Stimulated activated CD4-positive, alpha-beta T cell treated with anti-CD3 and anti-CD28 coated beads, Interleukin-2, amount 100 ng/mL, for 4 hours (primary cell): ENCODE results near the gene CHCHD4.
"Not testable (repeated sequence)": the region's sequence is repeated elsewhere in the genome, so short reads cannot be mapped to it uniquely, and the experiment has no call there.

Experiments used
- DNase-seq: peaks from one replicate; pipeline ENCODE4 v3.0.0-alpha.2; 2020; ENCODE audit warnings: low read depth

The CHCHD4 gene

DNA sequence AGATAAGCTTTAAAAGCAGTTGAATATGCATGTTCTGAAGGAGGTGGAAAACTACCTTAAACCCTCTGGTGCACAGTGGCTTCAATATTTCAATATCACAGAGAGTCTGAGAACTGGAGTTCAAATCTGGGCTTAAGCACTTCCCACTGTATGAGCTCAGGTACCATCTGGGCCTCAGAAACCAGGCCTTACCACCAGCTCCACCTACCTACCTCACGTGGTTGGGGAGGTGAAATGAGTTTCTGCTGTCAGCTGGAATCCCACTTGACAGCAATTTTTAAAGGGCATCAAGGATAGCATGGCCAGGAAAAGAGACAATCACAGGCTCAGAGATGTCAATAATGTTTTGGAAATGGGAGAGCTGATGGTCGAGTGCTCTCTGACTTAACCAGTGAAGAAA lies 5.0 kb downstream of the CHCHD4 start:
- DNase-seq: no peak

DNA sequence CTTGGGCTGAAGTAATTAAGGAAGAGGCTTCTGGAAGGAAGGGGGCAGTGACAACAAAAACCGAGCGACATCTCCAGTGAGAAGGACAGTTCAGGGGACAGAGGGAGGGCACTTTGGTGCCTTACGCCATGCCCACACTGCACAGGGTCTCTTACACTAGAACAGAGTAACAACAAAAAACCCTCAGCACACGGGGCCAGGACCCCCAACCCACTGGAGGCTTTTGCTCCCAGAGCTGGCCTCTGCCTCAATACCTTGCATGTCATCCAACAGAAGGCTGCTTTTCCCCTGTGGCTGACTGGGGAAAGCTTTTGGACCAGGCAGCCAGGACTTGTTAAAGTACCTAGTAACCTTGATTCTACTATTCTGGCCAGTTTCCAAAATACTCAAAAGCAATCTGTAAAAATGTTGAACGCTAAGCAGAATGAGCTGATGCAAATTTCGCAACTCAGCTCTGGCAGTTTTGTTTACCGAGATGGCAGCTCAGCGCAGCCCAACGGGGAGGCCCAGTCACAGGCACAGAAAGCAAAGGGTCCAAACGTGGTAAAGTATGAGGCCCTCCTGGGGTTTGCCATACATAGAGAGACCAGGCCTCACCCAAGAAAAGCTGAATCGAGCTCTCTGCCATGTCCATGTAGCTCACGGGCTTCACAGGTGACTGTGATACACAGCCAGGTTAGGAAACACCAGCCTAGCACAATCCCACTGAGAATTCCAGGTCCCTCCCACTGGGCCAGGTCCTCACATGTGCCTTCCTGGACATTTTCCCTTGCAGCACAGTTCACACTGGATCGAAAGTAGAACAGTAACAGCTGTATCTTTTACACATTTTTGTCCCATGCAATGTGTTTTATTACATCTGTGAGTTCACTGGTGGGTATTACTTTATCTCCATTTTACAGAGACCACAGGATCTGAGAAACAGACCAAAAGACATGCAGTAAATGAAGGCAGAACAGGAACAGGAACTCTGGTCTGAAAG lies 6.0 kb downstream of the CHCHD4 start:
- no peak for DNase-seq

DNA sequence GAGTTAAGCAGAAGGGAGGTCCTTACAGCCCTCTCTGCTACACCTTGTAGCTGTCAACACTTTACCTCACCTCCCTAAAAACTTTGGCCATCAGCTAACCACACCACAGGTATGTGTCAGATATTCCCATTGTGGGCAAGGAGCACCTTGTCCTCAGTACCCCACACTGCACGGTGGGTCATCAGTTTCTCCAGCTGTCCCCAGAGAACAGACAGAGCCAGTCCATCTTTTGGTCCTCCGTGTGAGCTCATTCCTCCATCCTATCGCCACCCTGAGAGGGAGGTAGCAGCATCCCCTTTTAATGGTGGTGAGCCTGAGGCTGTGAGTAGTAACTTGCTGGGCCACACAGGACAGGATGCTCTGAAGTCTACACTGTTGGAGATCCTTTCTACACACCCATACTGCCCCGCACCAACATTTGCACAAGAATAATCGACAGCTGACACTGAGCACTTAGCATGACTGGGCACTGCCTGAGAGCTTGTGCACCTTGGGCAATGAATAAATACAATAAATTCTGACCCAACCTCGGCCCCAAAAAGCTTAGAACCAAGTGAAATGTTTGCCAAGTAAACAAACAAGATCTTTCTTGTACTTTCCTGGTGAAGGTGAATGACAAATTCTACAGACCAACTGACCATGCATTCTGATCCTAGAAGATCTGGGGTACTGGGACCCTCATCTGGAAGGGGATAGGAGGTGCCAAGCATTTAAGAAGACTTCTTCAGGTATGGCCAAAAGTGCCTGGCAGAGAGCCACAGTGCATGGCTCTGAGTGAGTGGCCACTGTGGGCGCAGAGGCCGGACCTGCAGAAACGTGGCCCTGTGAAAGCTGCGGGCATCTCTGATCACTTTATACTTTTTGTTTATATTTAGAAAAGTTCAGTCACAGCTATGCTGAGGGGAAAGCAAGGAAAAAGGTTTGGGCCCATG lies 6.9 kb downstream of the CHCHD4 start:
- DNase-seq: no peak

DNA sequence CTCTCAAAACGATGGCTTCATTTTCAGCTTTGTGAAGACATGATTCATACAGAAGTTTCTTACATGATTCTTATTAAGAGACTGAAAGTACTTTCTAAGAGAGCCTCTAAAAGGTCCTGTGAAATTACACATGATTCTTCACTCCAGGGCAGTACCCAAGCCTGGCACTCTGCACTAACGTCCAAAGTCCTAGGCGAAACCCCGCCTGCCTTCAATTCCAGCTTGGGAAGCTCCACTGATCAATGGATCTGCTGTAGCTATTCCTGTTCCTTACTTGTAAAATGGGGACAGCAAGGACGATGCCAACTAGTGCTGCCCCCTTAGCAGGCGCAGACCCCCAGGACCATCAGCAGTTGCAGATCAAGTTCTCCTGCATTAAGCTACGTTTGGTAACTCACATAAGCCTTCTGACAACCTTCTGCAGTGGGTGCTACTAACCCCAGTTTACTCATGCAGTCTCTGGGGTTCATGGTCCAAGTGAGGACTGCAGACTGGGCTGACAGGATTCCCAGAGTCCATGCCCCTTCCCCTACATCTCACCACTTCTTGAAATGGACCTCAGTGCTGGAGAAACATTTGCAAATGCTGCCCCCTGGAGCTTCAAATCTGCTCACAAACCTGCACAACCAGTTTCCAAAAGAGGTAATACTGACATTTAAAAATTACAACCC lies 10.6 kb downstream of the CHCHD4 start:
- DNase-seq: no peak

DNA sequence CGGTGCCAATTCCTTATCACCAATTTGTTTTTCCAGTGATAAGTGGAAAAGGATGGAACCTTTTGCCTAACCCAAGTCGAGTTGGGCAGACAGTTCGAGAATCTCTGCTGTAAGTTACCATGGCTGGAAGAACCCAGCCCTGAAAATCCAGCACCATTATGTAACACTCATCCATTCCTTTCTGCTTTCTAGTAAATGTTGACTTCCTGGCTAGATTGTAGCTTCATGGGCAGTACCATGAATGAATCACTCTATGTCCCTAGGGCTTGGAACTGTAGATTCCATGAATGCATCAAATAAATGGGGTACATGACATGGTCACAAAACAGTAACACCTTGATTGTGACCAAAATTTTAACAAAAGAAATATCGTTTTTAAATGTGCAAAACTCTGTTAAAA lies 14.0 kb downstream of the CHCHD4 start:
- no peak for DNase-seq

DNA sequence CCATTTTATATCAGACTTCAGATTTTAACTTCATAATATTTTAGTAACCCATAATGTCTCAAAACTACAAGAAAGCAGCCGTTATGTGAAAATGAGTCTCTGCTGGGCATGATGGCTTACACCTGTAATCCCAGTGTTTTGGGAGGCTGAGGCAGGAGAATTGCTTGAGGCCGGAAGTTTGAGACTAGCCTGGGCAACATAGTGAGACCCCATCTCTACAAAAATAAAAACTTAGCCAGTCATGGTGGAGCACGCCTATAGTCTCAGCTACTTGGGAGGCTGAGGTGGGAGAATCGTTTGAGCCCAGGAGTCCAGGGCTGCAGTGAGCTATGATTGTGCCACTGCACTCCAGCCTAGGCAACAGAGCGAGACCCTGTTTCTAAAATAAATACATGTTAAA lies 14.8 kb downstream of the CHCHD4 start:
- not testable (repeated sequence) for DNase-seq

DNA sequence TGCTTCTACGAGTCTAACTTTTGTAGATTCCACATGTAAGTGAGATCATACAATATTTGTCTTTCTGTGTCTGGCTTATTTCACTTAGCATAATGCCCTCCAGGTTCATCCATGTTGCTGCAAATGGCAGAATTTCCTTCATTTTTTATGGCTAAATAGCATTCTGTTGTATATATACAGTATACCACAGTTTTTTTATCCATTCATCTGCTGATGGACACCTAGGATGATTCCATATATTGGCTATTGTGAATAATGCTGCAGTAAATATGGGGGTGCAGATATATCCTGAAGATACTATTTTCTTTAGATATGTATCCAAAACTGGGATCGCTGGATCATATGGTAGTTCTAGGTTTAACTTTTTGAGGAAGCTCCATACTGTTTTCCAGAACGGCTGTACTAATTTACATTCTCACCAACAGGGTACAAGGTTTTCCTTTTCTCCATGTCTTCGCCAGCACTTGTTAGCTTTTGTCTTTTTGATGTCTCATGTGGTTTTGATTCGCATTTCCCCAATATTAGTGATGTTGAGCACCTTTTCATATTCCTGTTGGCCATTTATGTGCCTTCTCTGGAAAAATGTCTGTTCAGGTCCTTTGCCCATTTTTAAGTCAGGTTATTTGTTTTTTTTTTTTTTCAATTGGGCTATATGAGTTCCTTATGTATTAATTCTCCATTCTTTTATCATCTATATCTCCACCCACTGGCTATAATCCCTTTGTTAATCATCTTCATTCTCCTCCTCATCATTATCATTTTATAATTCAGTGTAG lies 26.9 kb downstream of the CHCHD4 start:
- DNase-seq: no peak

DNA sequence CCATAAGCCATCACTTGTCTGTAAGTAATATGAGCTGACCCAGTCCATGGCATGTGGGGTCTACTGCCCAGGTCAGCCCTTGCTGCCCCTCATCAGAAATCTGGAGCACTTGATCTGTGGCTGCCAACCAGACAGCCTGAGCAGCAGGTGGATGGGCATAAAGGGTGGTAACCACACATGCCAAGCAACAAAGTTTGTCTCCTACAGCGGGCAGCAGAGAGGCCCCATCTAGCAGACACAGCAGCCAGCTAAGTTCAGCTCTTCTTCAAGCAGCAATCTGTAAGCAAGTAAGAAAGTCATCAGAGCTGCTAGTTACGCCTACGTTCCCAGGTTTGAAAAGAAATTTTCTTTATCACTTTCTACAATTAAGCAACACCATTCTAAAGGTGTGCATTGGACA lies 27.9 kb downstream of the CHCHD4 start:
- no peak for DNase-seq

DNA sequence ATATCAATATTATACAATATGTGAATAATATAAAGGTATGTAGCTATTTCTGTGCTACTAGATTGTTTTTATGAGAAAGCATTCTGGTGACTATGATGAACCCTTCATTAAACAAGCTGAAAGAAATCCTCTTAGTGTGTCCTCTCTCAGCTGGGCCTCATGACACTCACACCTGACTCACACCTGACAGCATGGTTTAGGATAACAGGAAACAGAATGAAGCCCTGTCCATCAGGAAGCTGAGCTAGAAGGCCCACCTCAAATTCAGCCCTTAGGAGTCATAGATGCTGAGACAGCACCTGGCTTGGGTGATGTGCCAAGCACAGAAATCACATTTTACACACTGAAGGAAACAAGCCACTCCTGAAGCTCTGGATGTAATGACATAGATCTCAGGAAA lies 30.8 kb downstream of the CHCHD4 start:
- no peak for DNase-seq

DNA sequence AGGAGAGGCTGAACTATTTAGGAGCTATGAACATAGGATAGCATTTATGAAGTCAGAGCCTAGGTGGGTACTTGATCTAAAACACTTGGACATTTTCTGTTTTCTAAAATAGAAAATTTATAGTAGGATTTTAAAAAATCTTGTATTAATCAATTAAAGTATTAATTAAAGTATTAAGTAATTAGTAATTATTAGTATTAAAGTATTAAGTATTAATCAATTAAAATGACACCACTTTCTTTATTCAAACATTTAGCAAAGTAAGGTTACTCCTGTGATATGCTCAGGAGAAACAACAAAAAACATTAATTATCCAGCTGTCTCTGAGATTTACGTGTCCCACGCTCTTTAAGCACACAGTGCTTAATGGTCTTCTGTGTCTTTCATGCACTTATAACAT lies 32.2 kb downstream of the CHCHD4 start:
- no peak for DNase-seq

DNA sequence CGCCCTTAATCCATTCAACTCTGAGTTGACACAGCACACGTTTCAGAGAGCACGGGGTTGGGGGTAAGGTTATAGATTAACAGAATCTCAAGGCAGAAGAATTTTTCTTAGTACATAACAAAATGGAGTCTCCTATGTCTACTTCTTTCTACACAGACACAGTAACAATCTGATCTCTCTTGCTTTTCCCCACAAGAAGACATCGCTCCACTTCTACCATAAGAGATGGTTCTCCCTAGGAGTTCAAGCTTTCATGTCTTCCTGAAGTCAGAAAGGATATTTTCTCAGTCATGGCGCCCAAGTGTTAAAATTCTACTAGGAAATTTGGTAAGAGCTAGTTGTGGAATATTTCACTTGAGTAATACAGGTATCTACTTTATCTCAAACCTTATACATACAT lies 32.7 kb downstream of the CHCHD4 start:
- DNase-seq: not testable (repeated sequence)

DNA sequence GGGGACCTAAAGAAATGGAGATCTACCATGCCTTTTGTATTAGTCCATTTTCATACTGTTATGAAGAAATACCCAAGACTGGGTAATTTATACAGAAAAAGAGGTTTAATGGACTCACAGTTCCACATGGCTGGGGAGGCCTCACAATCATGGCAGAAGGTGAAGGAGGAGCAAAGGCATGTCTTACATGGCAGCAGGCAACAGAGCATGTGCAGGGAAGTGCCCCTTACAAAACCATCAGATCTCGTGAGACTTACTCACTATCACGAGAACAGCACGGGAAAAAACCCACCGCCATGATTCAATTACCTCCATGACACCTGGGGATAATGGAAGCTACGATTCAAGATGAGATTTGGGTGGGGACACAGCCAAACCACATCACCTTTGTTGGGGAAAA lies 37.2 kb downstream of the CHCHD4 start:
- DNase-seq: not testable (repeated sequence)

DNA sequence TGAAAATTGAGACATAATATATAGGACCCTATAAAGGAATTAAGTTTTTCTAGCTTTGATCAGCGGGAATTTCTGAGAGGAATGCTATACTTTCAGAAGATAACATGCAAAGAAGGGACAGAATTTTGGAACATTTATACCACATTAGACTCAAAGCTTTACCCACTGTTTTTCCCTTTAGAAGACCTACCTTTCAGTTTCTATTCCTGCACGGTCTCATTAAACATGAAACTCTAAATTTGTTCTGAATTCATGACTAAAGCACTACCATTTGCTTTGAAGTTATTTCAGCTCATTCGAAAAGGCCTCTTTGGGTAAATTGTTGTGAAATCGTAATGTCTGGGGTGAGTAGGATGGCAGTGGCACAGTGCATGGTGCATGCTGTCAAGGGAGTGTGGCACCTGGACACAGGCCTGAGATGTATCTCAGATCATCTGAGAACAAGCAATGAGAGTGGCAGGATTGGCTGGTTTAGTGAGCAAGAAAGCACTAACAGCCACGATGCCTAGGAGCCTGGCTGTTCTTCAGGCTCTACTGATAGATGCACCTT lies 42.5 kb downstream of the CHCHD4 start:
- DNase-seq: no peak

DNA sequence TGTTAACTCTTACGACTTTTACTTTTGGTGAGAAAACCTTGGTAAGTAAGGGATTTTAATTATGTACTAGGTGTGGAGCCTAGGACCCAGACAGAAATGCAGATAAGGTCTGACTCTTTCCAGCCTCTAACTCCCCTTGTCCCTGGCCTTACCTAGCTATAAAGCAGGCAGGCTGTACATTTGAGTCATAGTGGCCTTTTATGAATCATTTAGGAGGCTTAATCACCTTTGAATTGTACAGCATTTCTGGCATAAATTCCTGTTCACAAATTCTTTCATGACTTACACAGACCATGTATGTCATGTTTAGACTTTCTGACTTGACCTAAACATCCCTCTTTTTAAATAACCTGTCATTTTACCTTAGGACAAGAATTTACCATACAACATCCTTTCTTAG lies 47.4 kb downstream of the CHCHD4 start:
- DNase-seq: no peak

DNA sequence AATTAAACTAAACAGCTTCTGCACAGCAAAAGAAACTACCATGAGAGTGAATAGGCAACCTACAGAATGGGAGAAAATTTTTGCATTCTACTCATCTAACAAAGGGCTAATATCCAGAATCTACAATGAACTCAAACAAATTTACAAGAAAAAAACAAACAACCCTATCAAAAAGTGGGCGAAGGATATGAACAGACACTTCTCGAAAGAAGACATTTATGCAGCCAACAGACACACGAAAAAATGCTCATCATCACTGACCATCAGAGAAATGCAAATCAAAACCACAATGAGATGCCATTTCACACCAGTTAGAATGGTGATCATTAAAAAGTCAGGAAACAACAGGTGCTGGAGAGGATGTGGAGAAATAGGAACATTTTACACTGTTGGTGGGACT lies 49.4 kb downstream of the CHCHD4 start:
- not testable (repeated sequence) for DNase-seq

DNA sequence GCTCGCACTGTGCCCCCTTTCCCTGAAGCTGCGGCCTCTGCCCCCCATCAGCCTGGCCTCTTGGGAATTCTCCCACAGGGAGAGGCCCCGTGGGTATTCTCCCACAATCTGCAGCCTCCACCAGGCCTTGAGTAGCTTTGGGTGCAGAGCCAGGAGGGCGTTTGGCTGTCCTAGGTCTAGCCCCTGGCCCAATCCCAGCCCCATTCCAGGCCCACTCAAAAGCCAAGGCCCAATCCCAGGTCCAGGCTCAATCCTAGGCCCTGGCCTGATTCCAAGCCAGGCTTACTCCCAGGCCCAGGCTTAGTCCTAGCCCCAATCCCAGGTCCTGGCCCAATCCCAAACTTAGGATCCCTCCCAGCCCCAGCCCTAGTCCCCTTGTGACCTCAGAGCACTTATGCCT lies 59.8 kb downstream of the CHCHD4 start:
- DNase-seq: no peak

DNA sequence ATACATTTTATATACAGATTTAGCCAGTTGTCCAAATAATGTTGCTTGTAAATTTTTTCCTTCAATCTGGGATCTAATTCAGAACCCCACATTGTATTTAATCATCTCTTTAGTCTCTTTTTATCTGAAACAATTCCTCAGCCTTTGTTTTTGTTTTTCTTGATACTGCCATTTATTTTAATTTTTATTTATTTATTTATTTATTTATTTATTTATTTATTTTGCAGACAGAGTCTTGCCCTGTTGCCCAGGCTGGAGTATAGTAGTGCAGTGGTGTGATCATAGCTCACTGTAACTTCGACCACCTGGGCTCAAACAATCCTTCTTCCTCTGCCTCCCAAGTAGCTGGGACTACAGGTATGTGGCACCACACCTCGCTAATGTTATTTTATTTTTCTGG lies 61.5 kb downstream of the CHCHD4 start:
- no peak for DNase-seq
